Measurements from ENCODE around the gene ARPC1A. TPM values are rescaled to one million over a fixed set of nuclear protein-coding genes. Genes with fewer than 3 reads are reported as not detected.

Gene ARPC1A
- total RNA-seq, 4 donors from 2014 or later, result 120 to 183 (median 147) TPM

DNA sequence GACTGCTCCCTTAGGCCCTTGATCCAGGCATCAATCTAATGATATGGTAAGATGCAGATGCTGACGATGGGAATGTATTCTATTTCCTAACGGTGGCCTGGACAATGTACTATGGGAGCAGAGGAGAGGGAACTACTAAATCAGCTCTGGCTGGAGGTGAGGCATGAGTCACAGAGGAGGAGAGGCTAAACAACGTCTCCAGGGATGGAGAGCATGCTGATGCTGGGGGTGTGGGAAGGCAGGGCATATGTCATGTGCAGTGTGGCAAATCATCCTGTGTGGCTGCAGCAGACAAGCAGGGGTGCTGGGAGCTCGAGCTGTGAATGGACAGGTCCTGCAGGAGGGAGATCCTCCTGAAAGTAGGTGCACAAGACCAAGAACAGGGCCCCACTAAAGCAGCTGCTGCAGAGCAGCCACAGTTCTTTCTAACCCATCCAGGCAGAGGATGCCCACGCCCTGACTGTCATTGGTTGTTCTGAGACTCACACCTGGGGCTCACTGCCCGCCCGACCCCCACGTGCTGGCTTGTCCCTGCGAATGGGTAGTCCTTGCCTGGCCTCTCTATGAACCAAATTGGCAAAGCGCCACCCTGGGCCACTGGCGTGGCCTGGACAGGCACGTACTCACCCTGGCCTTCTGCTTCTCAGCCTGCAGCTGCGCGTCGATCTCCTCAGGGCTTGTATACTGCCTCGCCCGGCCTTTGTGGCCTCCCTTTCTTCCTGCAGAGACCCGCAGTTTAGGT is 78.7 kb downstream of the ARPC1A start:
- H3K36me3 ChIP-seq, result peaks cover 19 to 42% of the 10 kb centered on the region in 2 donors
- 86 to 87% methylated on average over 18 of the region's 18 CpGs for WGBS, 2 donors
- H3K27me3 ChIP-seq, result no peaks in the 10 kb centered on the region
- no peak overlapping the region for H3K4me3 ChIP-seq (replicated peaks in 1 of 3)
- no peak for TF ChIP-seq POLR2A (IDR thresholded peaks at IDR 0.05)
- no peak for DNase-seq
- peaks cover 16 to 25% of the 10 kb centered on the region in 2 donors for H3K4me1 ChIP-seq
- H3K27ac ChIP-seq, result no peak overlapping the region
- intact Hi-C loops (cut with DNase I), result loop anchor here (10.0 kb wide), 2 partner anchors 80 to 360 kb away; partner anchors contain the start of gene ARPC1A
- no peaks in the 10 kb centered on the region for H3K9me3 ChIP-seq

DNA sequence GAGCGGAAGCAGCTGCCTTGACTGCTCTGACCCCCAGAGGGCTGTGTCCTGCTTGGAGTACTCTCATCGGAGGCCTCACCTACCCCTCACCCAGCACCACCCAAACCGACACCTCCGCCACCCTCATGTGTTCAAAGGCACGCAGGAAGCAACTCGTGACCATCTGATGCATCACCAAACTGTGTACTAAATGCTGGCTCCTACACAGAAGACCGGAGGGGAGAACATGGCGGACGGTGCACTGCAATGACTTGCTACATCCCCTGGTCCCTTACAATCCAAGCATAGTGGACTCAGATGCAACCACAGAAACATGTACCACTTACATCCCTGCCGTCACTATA is 79.3 kb downstream of the ARPC1A start:
- H3K4me3 ChIP-seq (replicated peaks in 1 of 3), result no peak overlapping the region
- H3K27ac ChIP-seq, result no peak overlapping the region
- intact Hi-C loops (cut with DNase I), result loop anchor here (10.0 kb wide), 2 partner anchors 80 to 360 kb away; partner anchors contain the start of gene ARPC1A
- no peaks in the 10 kb centered on the region for H3K9me3 ChIP-seq
- H3K36me3 ChIP-seq, result peaks cover 19 to 39% of the 10 kb centered on the region in 2 donors
- 90 to 96% methylated on average over 10 of the region's 10 CpGs for WGBS, 2 donors
- DNase-seq, result no peak
- no peaks in the 10 kb centered on the region for H3K27me3 ChIP-seq
- H3K4me1 ChIP-seq, result peaks cover 21 to 25% of the 10 kb centered on the region in 2 donors
- no peak for TF ChIP-seq POLR2A (IDR thresholded peaks at IDR 0.05)
- TF ChIP-seq, protein P1, sequence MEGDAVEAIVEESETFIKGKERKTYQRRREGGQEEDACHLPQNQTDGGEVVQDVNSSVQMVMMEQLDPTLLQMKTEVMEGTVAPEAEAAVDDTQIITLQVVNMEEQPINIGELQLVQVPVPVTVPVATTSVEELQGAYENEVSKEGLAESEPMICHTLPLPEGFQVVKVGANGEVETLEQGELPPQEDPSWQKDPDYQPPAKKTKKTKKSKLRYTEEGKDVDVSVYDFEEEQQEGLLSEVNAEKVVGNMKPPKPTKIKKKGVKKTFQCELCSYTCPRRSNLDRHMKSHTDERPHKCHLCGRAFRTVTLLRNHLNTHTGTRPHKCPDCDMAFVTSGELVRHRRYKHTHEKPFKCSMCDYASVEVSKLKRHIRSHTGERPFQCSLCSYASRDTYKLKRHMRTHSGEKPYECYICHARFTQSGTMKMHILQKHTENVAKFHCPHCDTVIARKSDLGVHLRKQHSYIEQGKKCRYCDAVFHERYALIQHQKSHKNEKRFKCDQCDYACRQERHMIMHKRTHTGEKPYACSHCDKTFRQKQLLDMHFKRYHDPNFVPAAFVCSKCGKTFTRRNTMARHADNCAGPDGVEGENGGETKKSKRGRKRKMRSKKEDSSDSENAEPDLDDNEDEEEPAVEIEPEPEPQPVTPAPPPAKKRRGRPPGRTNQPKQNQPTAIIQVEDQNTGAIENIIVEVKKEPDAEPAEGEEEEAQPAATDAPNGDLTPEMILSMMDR (IDR thresholded peaks at IDR 0.05), result no peak

DNA sequence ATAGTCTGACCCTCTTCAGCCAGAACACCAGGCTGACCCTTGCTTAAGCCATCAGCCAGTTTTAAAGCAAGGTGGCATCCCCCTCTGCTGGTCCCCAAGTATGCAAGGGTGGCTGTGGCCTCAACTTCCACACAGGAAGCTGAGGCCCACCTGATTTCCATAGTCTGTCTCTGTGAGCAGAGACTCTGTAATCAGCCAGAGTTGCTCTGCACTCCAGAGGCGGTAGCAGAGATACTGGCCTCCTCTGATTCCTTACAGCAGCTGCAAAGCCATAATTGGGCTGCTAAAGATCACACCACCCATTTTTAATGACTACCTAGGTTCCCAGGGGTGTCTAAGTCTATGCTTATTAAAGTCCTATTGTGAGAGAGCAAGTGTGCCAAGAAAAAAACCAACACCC is 80.9 kb downstream of the ARPC1A start:
- H3K4me1 ChIP-seq, result peaks cover 23 to 29% of the 10 kb centered on the region in 2 donors
- H3K9me3 ChIP-seq, result no peaks in the 10 kb centered on the region
- no peak for TF ChIP-seq POLR2A (IDR thresholded peaks at IDR 0.05)
- TF ChIP-seq, protein P1 (IDR thresholded peaks at IDR 0.05), result no peak
- intact Hi-C loops (cut with DNase I), result loop anchor here (10.0 kb wide), 2 partner anchors 82 to 362 kb away; partner anchors contain the start of gene ARPC1A
- no peak overlapping the region for H3K27ac ChIP-seq
- no peak for DNase-seq
- H3K27me3 ChIP-seq, result no peaks in the 10 kb centered on the region
- peaks cover 23 to 31% of the 10 kb centered on the region in 2 donors for H3K36me3 ChIP-seq
- 62 to 86% methylated on average over 1 of the region's 1 CpG for WGBS, 2 donors
- H3K4me3 ChIP-seq (replicated peaks in 1 of 3), result no peak overlapping the region

DNA sequence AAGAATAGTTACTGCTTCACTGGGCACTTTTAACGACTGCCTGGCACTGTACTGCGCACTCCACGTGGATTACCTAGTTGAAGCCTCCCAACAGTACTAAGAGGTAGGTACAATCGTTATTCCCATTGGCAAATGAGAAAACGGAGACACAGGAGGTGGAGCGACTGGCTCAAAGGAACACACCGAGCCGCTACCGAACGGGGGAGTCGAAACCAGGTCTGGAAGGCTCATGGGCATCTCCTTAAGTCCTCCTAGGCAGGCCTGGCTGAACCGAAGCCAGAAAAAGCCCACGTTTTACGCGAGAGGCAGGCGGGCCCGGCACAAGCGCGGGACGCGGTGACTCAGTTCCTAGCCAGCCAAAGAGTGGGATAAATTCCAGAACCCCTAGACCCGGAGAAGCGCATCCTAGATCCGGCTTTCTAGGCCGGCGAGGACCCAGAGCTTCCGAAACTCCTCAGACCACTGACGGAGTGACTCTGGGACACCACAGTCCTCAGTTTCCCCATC is 82.2 kb downstream of the ARPC1A start:
- Histone ChIP-seq H3K36me3 (peaks cover 29 to 35% of the 10 kb centered on the region in 2 donors), H3K4me3 (replicated peaks in 1 of 3) (peak overlapping the region; percentile 93 to 100 (median 96)), H3K9me3 (no peaks in the 10 kb centered on the region), H3K4me1 (peaks cover 23 to 29% of the 10 kb centered on the region in 2 donors), H3K27me3 (no peaks in the 10 kb centered on the region), H3K27ac (peak overlapping the region; percentile 96 to 99 (median 99))
- no peak for TF ChIP-seq POLR2A (IDR thresholded peaks at IDR 0.05)
- TF ChIP-seq, protein P1 (IDR thresholded peaks at IDR 0.05), result no peak
- intact Hi-C loops (cut with DNase I), result loop anchor here (10.0 kb wide), 2 partner anchors 83 to 363 kb away; partner anchors contain the start of gene ARPC1A
- 0% methylated on average over 21 to 28 of the region's 28 CpGs for WGBS, 2 donors
- DNase-seq, result peak; percentile 41 to 52

DNA sequence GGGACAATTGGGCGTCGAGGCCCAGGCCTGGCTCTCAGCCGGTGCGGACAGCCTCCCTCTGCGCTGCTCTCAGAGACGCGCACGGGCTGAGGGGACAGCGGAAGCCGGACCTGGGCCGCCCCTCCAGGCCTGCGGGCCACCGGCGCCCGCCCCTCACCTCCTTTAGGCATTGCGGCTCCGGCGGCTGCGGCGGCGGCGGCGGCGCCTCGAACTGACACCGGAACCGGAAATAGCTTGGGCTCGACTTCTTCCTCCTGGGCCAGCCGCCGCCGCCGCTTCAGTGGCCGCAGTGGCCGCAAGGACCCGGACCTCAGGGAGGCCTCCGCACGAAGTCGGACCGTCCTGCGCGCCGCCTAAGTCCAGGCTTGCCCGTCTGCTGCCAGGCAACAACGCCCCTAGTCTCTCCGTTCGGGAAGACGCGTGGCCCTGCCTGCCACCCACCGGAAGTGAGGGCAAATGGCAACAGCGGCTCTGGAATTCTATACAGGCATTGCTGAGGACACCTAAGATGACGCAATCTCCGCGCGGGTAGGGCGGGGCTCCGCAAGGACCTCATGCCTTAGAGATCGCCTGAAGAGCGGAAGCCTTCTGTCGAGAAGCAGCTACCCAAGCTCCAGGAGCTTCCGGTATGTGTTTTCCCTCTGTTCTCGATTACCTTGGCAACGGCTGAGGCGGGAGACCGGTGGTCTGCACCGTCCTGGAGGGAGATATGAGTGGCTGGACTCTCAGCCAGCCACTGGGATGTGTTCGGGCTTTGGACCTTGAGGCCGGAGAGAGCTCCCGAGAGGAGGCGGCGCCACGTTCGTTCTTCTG is 82.9 kb downstream of the ARPC1A start, which contains the start of the genes BUD31 and PDAP1:
BUD31 (plus strand) TSS at position 591 of the 813 bp plus-strand sequence. CDS start 2,124 bp downstream, outside the sequence.
PDAP1 (minus strand) TSS at position 219 of the 813 bp plus-strand sequence; CDS start at position 170, 49 bp downstream.
- peak within 1 kb of the TSS; percentile 96 to 99 (median 99) for H3K27ac ChIP-seq
- H3K4me1 ChIP-seq, result peaks cover 23 to 29% of the 10 kb centered on the region in 2 donors
- H3K27me3 ChIP-seq, result no peaks in the 10 kb centered on the region
- H3K36me3 ChIP-seq, result peaks cover 33 to 39% of the 10 kb centered on the region in 2 donors
- peak; percentile 93 to 94 for DNase-seq
- peak within 1 kb of the TSS; percentile 93 to 100 (median 96) for H3K4me3 ChIP-seq (replicated peaks in 1 of 3)
- no peaks in the 10 kb centered on the region for H3K9me3 ChIP-seq
- intact Hi-C loops (cut with DNase I), result loop anchor here (10.0 kb wide), 2 partner anchors 84 to 364 kb away; partner anchors contain the start of gene ARPC1A
- 1% methylated on average over 27 to 35 of the region's 72 CpGs for WGBS, 2 donors
- TF ChIP-seq, protein P1 (IDR thresholded peaks at IDR 0.05), result peak in 3 of 6 experiments; percentile 24 to 35 (median 29)
- peak in 1 of 2 donors; percentile 88 for TF ChIP-seq POLR2A (IDR thresholded peaks at IDR 0.05)
